Iris pigment epithelial cell (primary cell): ENCODE results near the gene MLC1.

ENCODE experiments used
- DNase-seq: peaks from one replicate; pipeline ENCODE4 v3.0.0-alpha.2; 2011; ENCODE audit warnings: low read depth

MLC1 gene

GRCh38 chr22:50016308-50016987, 68.8 kb downstream of the MLC1 start:
- DNase-seq: no peak

GRCh38 chr22:50015451-50016307, 69.5 kb downstream of the MLC1 start:
- no peak for DNase-seq

- DNase-seq: no peak
These were observed 70.4 kb downstream of the MLC1 start for GRCh38 chr22:50014655-50015401.

- no peak for DNase-seq
These were observed 71.1 kb downstream of the MLC1 start for GRCh38 chr22:50014053-50014501.

GRCh38 chr22:50012211-50013181, 72.7 kb downstream of the MLC1 start, which contains the start of gene IL17REL:
TSS of gene IL17REL (minus strand) at chr22:50012765. CDS start at chr22:50012646, 119 bp downstream.
- no peak for DNase-seq

- DNase-seq: no peak
These were observed 73.6 kb downstream of the MLC1 start for GRCh38 chr22:50011447-50012210.

GRCh38 chr22:50010676-50011446, 74.4 kb downstream of the MLC1 start:
- DNase-seq: no peak

- no peak for DNase-seq
These were observed 75.2 kb downstream of the MLC1 start for GRCh38 chr22:50009765-50010675.
